HG02852 (cell line): ENCODE data around the gene HEPHL1.
"Not testable (repeated sequence)": the region's sequence is repeated elsewhere in the genome, so short reads cannot be mapped to it uniquely, and the experiment has no call there.

ENCODE experiments used
- ATAC-seq: cut with Tn5 transposase; IDR thresholded peaks from one replicate; pipeline ENCODE4 v1.9.1; 2021; ENCODE audit warnings: mild to moderate bottlenecking, moderate library complexity; ENCODE audit not compliant: unreplicated experiment

Gene HEPHL1

GRCh38 chr11:94149431-94150017 is 128.4 kb downstream of the HEPHL1 start:
- ATAC-seq: no peak

- no peak for ATAC-seq
Measured at GRCh38 chr11:94150056-94150455, 128.9 kb downstream of the HEPHL1 start.

- ATAC-seq: no peak
Measured at GRCh38 chr11:94150704-94151685, 129.8 kb downstream of the HEPHL1 start.

GRCh38 chr11:94151903-94152677 is 130.9 kb downstream of the HEPHL1 start:
- no peak for ATAC-seq

GRCh38 chr11:94152678-94153065 is 131.5 kb downstream of the HEPHL1 start:
- ATAC-seq: no peak

GRCh38 chr11:94153320-94153719 is 132.2 kb downstream of the HEPHL1 start:
- ATAC-seq: no peak

GRCh38 chr11:94154095-94154856 is 133.1 kb downstream of the HEPHL1 start:
- no peak for ATAC-seq

GRCh38 chr11:94157339-94157738 is 136.2 kb downstream of the HEPHL1 start:
- not testable (repeated sequence) for ATAC-seq
